Smooth muscle cell (in vitro differentiated cells): Measurements from ENCODE around the gene EPHB1. TPM values are rescaled to one million over a fixed set of nuclear protein-coding genes. Genes with fewer than 3 reads are reported as not detected.

Source experiments
- DNase-seq: peaks from one replicate; lab custom pipeline; 2025; ENCODE audit not compliant: unreplicated experiment; lab: John Stamatoyannopoulos, UW
- H2AFZ ChIP-seq: fragments of 200-600 bp; sonication (generic); 2 replicates; pipeline ENCODE4 v1.6.0; 2016; ENCODE audit warnings: antibody characterized with exemption, low read depth, mild to moderate bottlenecking
- H3F3A ChIP-seq: fragments of 200-600 bp; sonication (generic); 2 replicates; pipeline ENCODE4 v1.6.0; 2017; ENCODE audit warnings: antibody characterized with exemption, low read depth
- H3K27ac ChIP-seq: fragments of 200-600 bp; sonication (generic); 2 replicates; pipeline ENCODE4 v1.5.1; 2016; ENCODE audit warnings: low read depth, mild to moderate bottlenecking
- H3K27me3 ChIP-seq: fragments of 200-600 bp; sonication (generic); 2 replicates; pipeline ENCODE4 v1.6.1; 2016; ENCODE audit warnings: low read depth, mild to moderate bottlenecking
- H3K36me3 ChIP-seq: fragments of 200-600 bp; sonication (generic); 2 replicates; pipeline ENCODE4 v1.5.1; 2016; ENCODE audit warnings: low read depth
- H3K4me1 ChIP-seq: fragments of 200-600 bp; sonication (generic); 2 replicates; pipeline ENCODE4 v1.5.1; 2016; ENCODE audit warnings: low read depth
- H3K4me2 ChIP-seq: fragments of 200-600 bp; sonication (generic); 2 replicates; pipeline ENCODE4 v1.6.0; 2016; ENCODE audit warnings: mild to moderate bottlenecking
- H3K4me3 ChIP-seq: fragments of 200-600 bp; sonication (generic); 2 replicates; pipeline ENCODE4 v1.5.1; 2016; ENCODE audit warnings: mild to moderate bottlenecking
- H3K79me2 ChIP-seq: fragments of 200-600 bp; sonication (generic); 2 replicates; pipeline ENCODE4 v1.6.0; 2016; ENCODE audit warnings: low read depth, mild to moderate bottlenecking
- H3K9ac ChIP-seq: fragments of 200-600 bp; sonication (generic); 2 replicates; pipeline ENCODE4 v1.6.0; 2016; ENCODE audit warnings: low read depth
- H3K9me3 ChIP-seq: fragments of 200-600 bp; sonication (generic); replicated peaks from 2 replicates; pipeline ENCODE4 v1.5.1; 2016; ENCODE audit warnings: low read depth
- H4K20me1 ChIP-seq: fragments of 200-600 bp; sonication (generic); 2 replicates; pipeline ENCODE4 v1.6.0; 2016; ENCODE audit warnings: low read depth
- CTCF ChIP-seq: fragments of 200-600 bp; sonication (generic); IDR thresholded peaks from 2 replicates; pipeline ENCODE4 v1.5.1; 2017; ENCODE audit warnings: borderline replicate concordance, mild to moderate bottlenecking, antibody characterized with exemption; ENCODE audit not compliant: insufficient read depth, poor library complexity, severe bottlenecking
- WGBS: methylation state at CpG from one replicate; pipeline ENCODE4 v1.1.7; 2016; ENCODE audit warnings: low lambda C conversion rate; 5-methylcytosine and 5-hydroxymethylcytosine counted together
- polyA plus RNA-seq: library from polyadenylated mRNA; unstranded; fragments of >200 nt; fragmentation: Nextera tagmentation; extraction: Ambion mirVana; gene quantifications from 2 replicates; pipeline ENCODE4 v1.2.1, GENCODE V29; 2016
- total RNA-seq: library from RNA; depleted of rRNA; stranded (reverse); fragments of >200 nt; gene quantifications from 2 replicates; pipeline ENCODE4 v1.2.3, GENCODE V29; 2014

EPHB1 gene
- total and polyA plus RNA-seq, 2 experiments from 2014 or later: 2.5 to 2.6 TPM

- Histone ChIP-seq H3K4me2 (no peak overlapping the region), H3F3A (no peaks in the 10 kb centered on the region), H4K20me1 (no peaks in the 10 kb centered on the region)
Measured at GRCh38 chr3:134903837-134904236, 108.8 kb downstream of the EPHB1 start.

GRCh38 chr3:134904241-134904771 is 109.2 kb downstream of the EPHB1 start:
- DNase-seq: no peak
- Histone ChIP-seq H3K79me2 (no peaks in the 10 kb centered on the region), H3F3A (no peaks in the 10 kb centered on the region), H3K27ac (no peak overlapping the region), H3K36me3 (no peaks in the 10 kb centered on the region), H3K4me1 (no peaks in the 10 kb centered on the region), H3K4me2 (no peak overlapping the region), H3K9ac (no peak overlapping the region), H3K27me3 (no peaks in the 10 kb centered on the region), H4K20me1 (no peaks in the 10 kb centered on the region), H3K4me3 (no peak overlapping the region), H3K9me3 (no peaks in the 10 kb centered on the region), H2AFZ (no peak overlapping the region)
- WGBS: 84% methylated on average over 6 of the region's 6 CpGs
- no peak for TF ChIP-seq CTCF

More at GRCh38 chr3:134903837-134904236, 108.8 kb downstream of the EPHB1 start:
- no peak for DNase-seq
- no peaks in the 10 kb centered on the region for H3K79me2 ChIP-seq
- WGBS: 87% methylated on average over 4 of the region's 4 CpGs
- no peak overlapping the region for H3K9ac ChIP-seq
- no peak for TF ChIP-seq CTCF
- H3K4me3 ChIP-seq: no peak overlapping the region
- no peak overlapping the region for H2AFZ ChIP-seq
- no peaks in the 10 kb centered on the region for H3K27me3 ChIP-seq
- no peaks in the 10 kb centered on the region for H3K4me1 ChIP-seq
- H3K27ac ChIP-seq: no peak overlapping the region
- no peaks in the 10 kb centered on the region for H3K9me3 ChIP-seq
- no peaks in the 10 kb centered on the region for H3K36me3 ChIP-seq

GRCh38 chr3:134904776-134905646 is 110.0 kb downstream of the EPHB1 start:
- no peak for TF ChIP-seq CTCF
- H3K27me3 ChIP-seq: no peaks in the 10 kb centered on the region
- H3K36me3 ChIP-seq: no peaks in the 10 kb centered on the region
- H3K4me3 ChIP-seq: no peak overlapping the region
- no peak overlapping the region for H2AFZ ChIP-seq
- no peak overlapping the region for H3K4me2 ChIP-seq
- H3K9me3 ChIP-seq: no peaks in the 10 kb centered on the region
- no peak overlapping the region for H3K9ac ChIP-seq
- H4K20me1 ChIP-seq: no peaks in the 10 kb centered on the region
- H3K4me1 ChIP-seq: no peaks in the 10 kb centered on the region
- 94% methylated on average over 7 of the region's 7 CpGs for WGBS
- no peaks in the 10 kb centered on the region for H3K79me2 ChIP-seq
- no peaks in the 10 kb centered on the region for H3F3A ChIP-seq
- no peak for DNase-seq
- no peak overlapping the region for H3K27ac ChIP-seq
